ENCODE data around the gene CCDC138.

The CCDC138 gene

GRCh38 chr2:108893277-108893676, 106.7 kb downstream of the CCDC138 start:
- no peak for DNase-seq (ENCODE audit: low read depth in 3 of 3, low spot score in 1 of 3)

- DNase-seq (ENCODE audit: low read depth in 3 of 3, low spot score in 1 of 3) = no peak
Measured at GRCh38 chr2:108894766-108895165, 108.2 kb downstream of the CCDC138 start.

GRCh38 chr2:108895188-108895587, 108.6 kb downstream of the CCDC138 start:
- DNase-seq (ENCODE audit: low read depth in 3 of 3, low spot score in 1 of 3) = no peak

GRCh38 chr2:108896741-108897140, 110.2 kb downstream of the CCDC138 start:
- DNase-seq (ENCODE audit: low read depth in 3 of 3, low spot score in 1 of 3) = no peak

GRCh38 chr2:108898315-108899082, 111.9 kb downstream of the CCDC138 start:
- DNase-seq (ENCODE audit: low read depth in 3 of 3, low spot score in 1 of 3) = no peak

GRCh38 chr2:108904680-108905079, 118.1 kb downstream of the CCDC138 start:
- DNase-seq (ENCODE audit: low read depth in 3 of 3, low spot score in 1 of 3) = no peak

- no peak for DNase-seq (ENCODE audit: low read depth in 3 of 3, low spot score in 1 of 3)
Measured at GRCh38 chr2:108905176-108905575, 118.6 kb downstream of the CCDC138 start.

GRCh38 chr2:108905906-108906305, 119.3 kb downstream of the CCDC138 start:
- no peak for DNase-seq (ENCODE audit: low read depth in 3 of 3, low spot score in 1 of 3)

GRCh38 chr2:108906403-108907077, 120.0 kb downstream of the CCDC138 start:
- DNase-seq (ENCODE audit: low read depth in 3 of 3, low spot score in 1 of 3) = no peak

GRCh38 chr2:108907822-108908712, 121.5 kb downstream of the CCDC138 start:
- no peak for DNase-seq (ENCODE audit: low read depth in 3 of 3, low spot score in 1 of 3)

- no peak for DNase-seq (ENCODE audit: low read depth in 3 of 3, low spot score in 1 of 3)
Measured at GRCh38 chr2:108908713-108909070, 122.1 kb downstream of the CCDC138 start.

- DNase-seq (ENCODE audit: low read depth in 3 of 3, low spot score in 1 of 3) = no peak
Measured at GRCh38 chr2:108909275-108909823, 122.8 kb downstream of the CCDC138 start.

- DNase-seq (ENCODE audit: low read depth in 3 of 3, low spot score in 1 of 3) = no peak
Measured at GRCh38 chr2:108910011-108910431, 123.5 kb downstream of the CCDC138 start.

- DNase-seq (ENCODE audit: low read depth in 3 of 3, low spot score in 1 of 3) = no peak
Measured at GRCh38 chr2:108910541-108911396, 124.2 kb downstream of the CCDC138 start.

GRCh38 chr2:108911401-108911800, 124.8 kb downstream of the CCDC138 start:
- no peak for DNase-seq (ENCODE audit: low read depth in 3 of 3, low spot score in 1 of 3)

- DNase-seq (ENCODE audit: low read depth in 3 of 3, low spot score in 1 of 3) = no peak
Measured at GRCh38 chr2:108911807-108912628, 125.4 kb downstream of the CCDC138 start.

GRCh38 chr2:108912629-108912902, 126.0 kb downstream of the CCDC138 start:
- DNase-seq (ENCODE audit: low read depth in 3 of 3, low spot score in 1 of 3) = no peak

- no peak for DNase-seq (ENCODE audit: low read depth in 3 of 3, low spot score in 1 of 3)
Measured at GRCh38 chr2:108916122-108916795, 129.7 kb downstream of the CCDC138 start.

- no peak for DNase-seq (ENCODE audit: low read depth in 3 of 3, low spot score in 1 of 3)
Measured at GRCh38 chr2:108916796-108917421, 130.3 kb downstream of the CCDC138 start.
